Prostate gland (tissue), 2 donors: ENCODE results near the gene F7. TPM values are rescaled to one million over a fixed set of nuclear protein-coding genes. Genes with fewer than 3 reads are reported as not detected.

Experiments
- DNase-seq: peaks from one replicate; pipeline ENCODE4 v3.0.0-alpha.2; 2019; ENCODE audit warnings: low spot score
- H3K27ac ChIP-seq, 2 donors: fragments of 200-600 bp; sonication (generic); 2 replicates each; pipeline ENCODE4 v1.5.1; 2017 to 2019
- H3K27me3 ChIP-seq: fragments of 200-600 bp; sonication (generic); replicated peaks from 2 replicates; pipeline ENCODE4 v1.5.1; 2019; ENCODE audit not compliant: insufficient read depth
- H3K36me3 ChIP-seq, 2 donors: fragments of 200-600 bp; sonication (generic); 1 replicate in 1 of 2; 2 replicates in 1 of 2; pipeline versions ENCODE4 v1.5.1 to v1.8.1; 2017 to 2019
- H3K4me1 ChIP-seq: fragments of 200-600 bp; sonication (generic); replicated peaks from 2 replicates; pipeline ENCODE4 v1.5.1; 2019
- H3K4me3 ChIP-seq, 2 donors: fragments of 200-600 bp; sonication (generic); 2 replicates each; pipeline ENCODE4 v1.5.1; 2017 to 2019
- H3K9me3 ChIP-seq: fragments of 200-600 bp; sonication (generic); 2 replicates; pipeline ENCODE4 v1.5.1; 2017
- CTCF ChIP-seq, 4 experiments: fragments of 200-600 bp in 2 of 4; fragments of 450-650 bp in 2 of 4; sonication (generic) in 2 of 4; IDR thresholded peaks; 1 replicate in 3 of 4; 2 replicates in 1 of 4; pipeline ENCODE4 v1.5.1; 2016 to 2019; ENCODE audit warnings: antibody characterized with exemption in 4 of 4, mild to moderate bottlenecking in 2 of 4, moderate library complexity in 2 of 4
- POLR2A ChIP-seq: fragments of 450-650 bp; IDR thresholded peaks from one replicate; pipeline ENCODE4 v1.6.1; 2016; ENCODE audit warnings: antibody characterized with exemption, mild to moderate bottlenecking
- POLR2AphosphoS5 ChIP-seq: sonication (generic); formaldehyde crosslinking; IDR thresholded peaks from one replicate; pipeline ENCODE4 v1.6.1; 2017; ENCODE audit warnings: antibody characterized with exemption
- whole genome bisulfite sequencing: methylation state at CpG from one replicate; pipeline ENCODE4 v1.1.5; 2018; 5-methylcytosine and 5-hydroxymethylcytosine counted together
- intact Hi-C: fragments of 100-400 bp; cut with DNase I; formaldehyde crosslinking; loops from one replicate; pipeline ENCODE4 v1.14.2; 2022
- total RNA-seq, 2 donors: library from RNA; depleted of rRNA; stranded (reverse); fragments of >200 nt; gene quantifications; one replicate each; pipeline ENCODE4 v1.1.0, GENCODE V29; 2016

F7 gene
- total RNA-seq, 2 donors from 2014 or later = 2.7 TPM; not detected in 1

DNA sequence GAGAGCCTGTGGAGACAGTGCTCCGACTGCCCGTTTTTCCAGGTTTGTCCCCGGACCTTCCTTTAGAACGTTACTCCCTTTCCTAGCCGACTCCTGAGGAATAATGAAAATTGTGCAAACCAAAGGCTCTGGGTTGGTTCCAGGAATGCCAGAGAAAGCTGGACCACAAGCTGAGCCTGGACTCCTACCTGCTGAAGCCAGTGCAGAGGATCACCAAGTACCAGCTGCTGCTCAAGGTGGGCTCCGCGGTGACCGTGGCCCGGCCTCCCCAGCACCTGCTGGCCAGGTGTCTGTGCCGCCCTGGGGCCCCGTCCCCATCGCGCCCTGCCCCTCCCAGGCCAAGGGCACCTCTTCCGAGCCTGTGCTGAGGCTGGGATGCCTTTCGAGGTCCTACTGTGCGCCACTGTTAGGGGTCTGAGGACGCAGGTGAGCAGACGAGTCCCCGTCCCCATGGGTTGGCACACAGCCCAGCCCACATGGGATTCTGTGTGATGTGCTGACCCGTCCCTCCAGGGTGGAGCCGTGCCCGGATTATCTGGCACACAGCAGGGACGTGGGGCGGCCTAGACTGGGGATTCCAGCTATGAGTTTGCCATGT is 20.5 kb upstream of the F7 start:
- Histone ChIP-seq H3K27ac (no peak overlapping the region), H3K4me1 (peaks cover 6% of the 10 kb centered on the region), H3K4me3 (no peak overlapping the region), H3K27me3 (no peaks in the 10 kb centered on the region), H3K9me3 (no peaks in the 10 kb centered on the region), H3K36me3 (no peaks in the 10 kb centered on the region)
- 86% methylated on average over 24 of the region's 24 CpGs for WGBS
- no peak for DNase-seq
- intact Hi-C loops = no loop called here
- TF ChIP-seq CTCF (IDR thresholded peaks at IDR 0.05) (no peak), POLR2AphosphoS5 (no peak), POLR2A (no peak)

DNA sequence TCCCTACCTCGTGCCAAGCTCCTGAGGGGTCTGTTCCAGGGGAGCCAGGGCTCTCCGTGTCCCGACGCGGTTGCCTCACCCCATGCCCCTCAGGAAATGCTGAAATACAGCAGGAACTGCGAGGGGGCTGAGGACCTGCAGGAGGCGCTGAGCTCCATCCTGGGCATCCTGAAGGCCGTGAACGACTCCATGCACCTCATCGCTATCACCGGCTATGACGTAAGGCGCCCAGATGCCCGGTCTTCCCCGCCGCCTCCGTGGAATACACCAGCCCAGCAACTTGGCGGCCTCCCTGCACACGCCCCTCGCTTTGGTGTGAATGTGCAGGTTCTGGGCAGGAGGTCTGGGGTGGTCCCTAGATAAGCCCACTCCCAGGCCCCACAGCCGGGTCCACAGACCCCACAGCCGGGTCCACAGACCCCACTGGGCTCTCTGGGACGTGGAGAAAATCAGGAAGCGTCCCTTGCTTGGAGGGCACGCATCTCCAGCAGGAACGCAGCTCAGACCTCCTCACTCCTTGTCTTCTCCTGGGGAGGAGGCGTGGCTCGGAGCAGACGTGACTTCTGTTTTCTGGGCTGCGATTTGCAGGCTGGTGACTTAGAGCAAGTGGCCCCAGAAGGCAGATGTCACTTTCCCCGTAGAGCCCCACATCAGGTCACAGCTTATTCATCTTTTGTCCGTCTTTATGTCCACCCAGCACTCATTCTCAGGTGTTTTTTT is 19.4 kb upstream of the F7 start:
- Histone ChIP-seq H3K27me3 (no peaks in the 10 kb centered on the region), H3K4me3 (no peak overlapping the region), H3K36me3 (no peaks in the 10 kb centered on the region), H3K9me3 (no peaks in the 10 kb centered on the region), H3K27ac (no peak overlapping the region), H3K4me1 (peaks cover 6% of the 10 kb centered on the region)
- intact Hi-C loops = no loop called here
- TF ChIP-seq POLR2AphosphoS5 (no peak), CTCF (IDR thresholded peaks at IDR 0.05) (no peak), POLR2A (no peak)
- 84% methylated on average over 32 of the region's 32 CpGs for WGBS
- DNase-seq = no peak

GRCh38 chr13:113086991-113087922 is 18.3 kb upstream of the F7 start:
- 89% methylated on average over 39 of the region's 39 CpGs for WGBS

DNA sequence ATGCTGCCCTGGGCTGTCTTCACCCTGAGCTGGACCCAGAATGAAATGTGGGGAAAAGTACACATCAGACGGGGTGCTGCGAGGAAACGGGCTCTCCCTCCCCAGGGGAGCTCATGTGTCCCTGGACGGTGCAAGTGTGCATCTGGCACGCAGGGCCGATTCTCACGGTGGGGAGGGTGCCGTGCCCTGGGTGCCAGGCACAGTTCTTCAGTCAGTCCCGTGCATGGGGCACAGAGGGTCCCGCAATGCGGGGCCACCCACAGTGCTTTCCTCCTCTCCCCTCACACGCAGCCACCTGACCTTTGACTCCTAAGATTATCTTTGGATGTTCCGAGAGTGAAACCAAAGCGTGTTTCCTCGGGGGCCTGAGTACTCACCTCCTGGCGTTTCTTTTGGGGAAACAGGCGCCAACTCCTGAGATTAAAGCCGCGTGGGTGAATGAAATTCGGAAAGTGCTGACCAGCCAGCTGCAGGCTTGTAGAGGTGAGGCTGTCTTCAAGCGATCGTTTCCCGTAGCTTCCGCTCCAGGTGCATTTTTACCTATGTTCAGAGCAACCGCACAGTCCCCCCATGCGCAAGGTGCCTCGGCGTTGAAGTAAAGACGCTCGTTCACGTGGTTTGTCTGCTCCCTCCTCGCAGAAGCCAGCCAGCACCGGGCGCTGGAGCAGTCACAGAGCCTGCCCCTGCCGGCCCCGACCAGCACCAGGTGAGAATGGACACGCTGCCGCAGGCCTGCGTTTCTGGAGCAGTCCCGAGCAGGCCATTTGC is 17.5 kb upstream of the F7 start:
- no peaks in the 10 kb centered on the region for H3K27me3 ChIP-seq
- intact Hi-C loops = no loop called here
- peaks cover 3% of the 10 kb centered on the region for H3K4me1 ChIP-seq
- WGBS = 94% methylated on average over 40 of the region's 40 CpGs
- no peak overlapping the region for H3K4me3 ChIP-seq
- TF ChIP-seq POLR2AphosphoS5 = no peak
- TF ChIP-seq POLR2A = no peak
- TF ChIP-seq CTCF (IDR thresholded peaks at IDR 0.05) = no peak
- H3K9me3 ChIP-seq = no peaks in the 10 kb centered on the region
- DNase-seq = no peak
- no peak overlapping the region for H3K27ac ChIP-seq
- H3K36me3 ChIP-seq = no peaks in the 10 kb centered on the region

More at GRCh38 chr13:113086991-113087922, 18.3 kb upstream of the F7 start:
- no peak for TF ChIP-seq POLR2AphosphoS5
- TF ChIP-seq CTCF (IDR thresholded peaks at IDR 0.05) = no peak
- no peak for TF ChIP-seq POLR2A
- DNase-seq = no peak
- Histone ChIP-seq H3K4me1 (peaks cover 6% of the 10 kb centered on the region), H3K36me3 (no peaks in the 10 kb centered on the region), H3K27ac (no peak overlapping the region), H3K9me3 (no peaks in the 10 kb centered on the region), H3K27me3 (no peaks in the 10 kb centered on the region), H3K4me3 (no peak overlapping the region)
- intact Hi-C loops = no loop called here
